Coronary artery (tissue), 2 donors: ENCODE measurements around the gene ETV6.

ENCODE experiments used
- DNase-seq: peaks from one replicate; pipeline ENCODE4 v3.0.0-alpha.2; 2017; ENCODE audit warnings: low spot score
- H3K27ac ChIP-seq, 2 donors: fragments of 200-600 bp; sonication (generic); one replicate each; pipeline ENCODE4 v1.5.1; 2016 to 2019
- H3K4me3 ChIP-seq: fragments of 200-600 bp; sonication (generic); 2 replicates; pipeline ENCODE4 v1.5.1; 2016; ENCODE audit warnings: mild to moderate bottlenecking, moderate library complexity
- CTCF ChIP-seq: fragments of 200-600 bp; sonication (generic); IDR thresholded peaks from one replicate; pipeline ENCODE4 v1.5.1; 2019; ENCODE audit warnings: antibody characterized with exemption

Gene ETV6

GRCh38 chr12:11741434-11742092, 92.1 kb downstream of the ETV6 start:
- H3K27ac ChIP-seq: no peak overlapping the region
- TF ChIP-seq CTCF: no peak
- no peak for DNase-seq
- H3K4me3 ChIP-seq: no peak overlapping the region

DNA sequence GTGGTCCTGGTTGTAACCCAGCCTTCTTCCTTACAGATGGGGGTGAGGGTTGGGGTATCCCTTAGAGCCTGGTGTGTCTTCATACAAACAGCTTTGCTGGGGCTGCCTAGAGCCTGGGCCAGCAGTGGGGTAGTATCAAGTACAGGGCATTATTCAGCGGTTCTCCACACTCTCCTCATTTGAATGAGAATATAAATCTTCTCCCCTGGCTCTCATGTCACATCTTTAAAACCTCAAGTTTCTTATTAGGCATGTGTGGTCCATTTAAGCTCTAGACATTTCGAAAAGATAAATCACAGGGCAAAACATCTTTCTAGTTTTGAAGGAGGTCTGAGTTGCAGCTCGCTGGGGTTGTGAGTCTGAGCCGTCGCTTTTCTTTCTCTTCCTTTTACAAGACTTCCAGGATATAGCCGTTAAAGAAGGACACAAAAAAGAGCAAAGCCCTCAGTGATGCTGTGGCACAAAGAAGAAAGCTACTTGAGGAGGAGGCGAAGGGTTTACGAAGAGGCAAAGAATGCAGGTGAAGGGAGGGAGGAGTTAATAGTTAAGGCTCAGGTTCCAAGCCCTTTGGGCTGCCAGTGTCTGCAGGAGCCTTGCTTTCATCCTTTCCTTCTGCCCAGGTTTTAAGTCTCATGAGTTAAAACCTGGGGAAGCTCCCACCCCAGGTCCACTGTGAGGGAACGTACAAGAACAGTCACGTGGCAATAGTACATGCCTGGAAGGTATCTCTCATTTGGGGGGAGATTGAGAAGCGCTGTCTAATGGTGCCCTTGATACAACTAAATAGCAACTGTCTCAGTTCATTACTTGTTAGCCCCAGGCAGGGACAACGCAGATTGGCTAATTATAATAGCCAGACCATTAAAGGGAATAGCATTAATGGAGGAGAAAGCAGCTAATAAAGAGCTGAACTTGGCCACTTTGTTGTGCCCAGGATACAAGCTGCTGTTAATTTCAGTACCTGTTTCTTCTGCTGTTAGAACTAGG, 94.2 kb downstream of the ETV6 start:
- no peak for DNase-seq
- no peak overlapping the region for H3K27ac ChIP-seq
- TF ChIP-seq CTCF: no peak
- no peak overlapping the region for H3K4me3 ChIP-seq

DNA sequence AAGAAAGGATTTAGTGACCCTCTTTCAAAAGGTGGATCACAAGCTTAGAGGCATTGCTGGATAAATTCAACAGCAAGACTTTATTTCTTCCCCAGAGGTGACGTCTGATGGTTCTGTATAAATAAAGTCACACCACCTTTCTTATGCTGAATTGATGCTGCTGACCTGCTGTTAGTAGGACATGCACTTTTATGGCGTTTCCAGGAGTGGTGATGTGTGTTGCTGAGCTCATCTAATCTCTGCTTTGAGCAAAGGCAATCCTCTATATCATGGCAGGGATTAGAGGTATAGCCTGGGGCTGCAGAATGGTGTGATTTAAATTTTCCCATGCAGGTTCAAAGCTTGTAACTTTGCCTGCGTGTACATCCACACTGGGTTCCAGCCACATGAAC, 94.9 kb downstream of the ETV6 start:
- DNase-seq: no peak
- H3K27ac ChIP-seq: no peak overlapping the region
- no peak overlapping the region for H3K4me3 ChIP-seq
- no peak for TF ChIP-seq CTCF

DNA sequence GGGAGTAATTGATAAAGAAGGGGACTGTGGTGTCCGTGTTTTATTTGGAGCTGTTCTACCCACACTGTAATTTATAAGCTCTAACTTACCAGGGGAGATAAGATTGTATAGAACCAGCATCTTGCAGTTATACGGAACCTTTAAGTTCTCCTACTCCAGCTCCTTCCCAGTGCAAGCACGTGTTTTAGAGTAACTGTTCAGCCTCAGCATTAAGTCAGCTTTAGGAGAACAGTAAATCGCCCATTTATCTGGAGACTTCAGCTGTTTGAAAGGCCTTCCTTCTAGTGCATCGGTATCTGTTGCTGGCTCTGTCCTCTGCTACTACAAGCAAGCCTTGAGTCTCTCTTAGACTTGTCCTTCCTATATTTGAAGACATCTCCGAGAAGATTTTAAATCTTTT, 95.6 kb downstream of the ETV6 start:
- DNase-seq: no peak
- TF ChIP-seq CTCF: no peak
- Histone ChIP-seq H3K4me3 (no peak overlapping the region), H3K27ac (peak overlapping the region in 1 of 2 donors; percentile 0)

GRCh38 chr12:11746024-11746771, 96.7 kb downstream of the ETV6 start:
- no peak for TF ChIP-seq CTCF
- Histone ChIP-seq H3K27ac (peak overlapping the region in 1 of 2 donors; percentile 41), H3K4me3 (no peak overlapping the region)
- DNase-seq: no peak

GRCh38 chr12:11746940-11747716, 97.7 kb downstream of the ETV6 start:
- Histone ChIP-seq H3K27ac (peak overlapping the region in 1 of 2 donors; percentile 37), H3K4me3 (no peak overlapping the region)
- no peak for TF ChIP-seq CTCF
- DNase-seq: no peak
